CD14-positive monocyte (primary cell): ENCODE data around the gene USP24. TPM values are rescaled to one million over a fixed set of nuclear protein-coding genes. Genes with fewer than 3 reads are reported as not detected.

ENCODE experiments used
- DNase-seq, 3 donors: peaks; one replicate each; pipeline ENCODE4 v3.0.0-alpha.2; 2011 to 2022
- H2AFZ ChIP-seq: 2 replicates; pipeline ENCODE4 v1.6.0; 2012; ENCODE audit warnings: mild to moderate bottlenecking, low read depth, low read length, inconsistent platforms; ENCODE audit not compliant: insufficient read depth, poor library complexity, severe bottlenecking
- H3K27ac ChIP-seq, 2 donors: 1 replicate in 1 of 2; 2 replicates in 1 of 2; pipeline ENCODE4 v1.5.1; 2012 to 2013; ENCODE audit warnings: low read length in 2 of 2, control low read depth in 1 of 2, inconsistent platforms in 1 of 2, low read depth in 1 of 2, mild to moderate bottlenecking in 1 of 2
- H3K27me3 ChIP-seq, 2 donors: one replicate each; pipeline versions ENCODE4 v1.6.0 to v1.6.1; 2011 to 2013; ENCODE audit warnings: low read length in 2 of 2; ENCODE audit not compliant: control insufficient read depth in 2 of 2, insufficient read depth in 2 of 2
- H3K36me3 ChIP-seq, 2 donors: replicated peaks in 1 of 2; 1 replicate in 1 of 2; 2 replicates in 1 of 2; pipeline versions ENCODE4 v1.5.1 to v1.6.1; 2012 to 2013; ENCODE audit warnings: low read length in 2 of 2, control low read depth in 1 of 2, inconsistent platforms in 1 of 2, mild to moderate bottlenecking in 1 of 2; ENCODE audit not compliant: insufficient read depth in 2 of 2, control insufficient read depth in 1 of 2
- H3K4me1 ChIP-seq, 2 donors: 1 replicate in 1 of 2; 2 replicates in 1 of 2; pipeline versions ENCODE4 v1.5.1 to v1.6.1; 2012 to 2013; ENCODE audit warnings: low read length in 2 of 2, control low read depth in 1 of 2, inconsistent platforms in 1 of 2, mild to moderate bottlenecking in 1 of 2, moderate library complexity in 1 of 2; ENCODE audit not compliant: insufficient read depth in 2 of 2, control insufficient read depth in 1 of 2
- H3K4me2 ChIP-seq: replicated peaks from 2 replicates; pipeline ENCODE3; 2012; ENCODE audit warnings: low read length, moderate library complexity, mild to moderate bottlenecking; ENCODE audit not compliant: poor library complexity, severe bottlenecking; ENCODE audit errors: extremely low read depth
- H3K4me3 ChIP-seq, 3 experiments: fragments of 200-600 bp in 1 of 3; sonication (generic) in 1 of 3; replicated peaks in 1 of 3; 1 replicate in 2 of 3; 2 replicates in 1 of 3; pipeline ENCODE4 v1.5.1; 2011 to 2013; ENCODE audit warnings: low read length in 3 of 3, mild to moderate bottlenecking in 3 of 3, control low read depth in 2 of 3, low read depth in 2 of 3, inconsistent platforms in 1 of 3, moderate library complexity in 1 of 3
- H3K79me2 ChIP-seq: 2 replicates; pipeline ENCODE4 v1.6.0; 2012; ENCODE audit warnings: mild to moderate bottlenecking, control low read depth, inconsistent platforms, low read length, moderate library complexity; ENCODE audit not compliant: insufficient read depth
- H3K9ac ChIP-seq: 2 replicates; pipeline ENCODE4 v1.6.0; 2017; ENCODE audit warnings: low read length, mild to moderate bottlenecking; ENCODE audit not compliant: insufficient read depth, poor library complexity, severe bottlenecking
- H3K9me3 ChIP-seq, 2 donors: replicated peaks in 1 of 2; 1 replicate in 1 of 2; 2 replicates in 1 of 2; pipeline versions ENCODE4 v1.5.1 to v1.6.1; 2012 to 2013; ENCODE audit warnings: low read length in 2 of 2, control low read depth in 1 of 2; ENCODE audit not compliant: control insufficient read depth in 1 of 2, insufficient read depth in 1 of 2
- H4K20me1 ChIP-seq: 2 replicates; pipeline ENCODE4 v1.6.0; 2012; ENCODE audit warnings: mild to moderate bottlenecking, low read length, control low read depth, moderate library complexity; ENCODE audit not compliant: insufficient read depth
- H3K27ac Mint-ChIP-seq, 7 donors: one replicate each; pipeline ENCODE4 v1.8.0; 2020; ENCODE audit warnings: mild to moderate bottlenecking in 7 of 7, mixed read lengths in 7 of 7, moderate library complexity in 6 of 7, inconsistent platforms in 2 of 7
- H3K27me3 Mint-ChIP-seq, 3 donors: one replicate each; pipeline ENCODE4 v1.8.0; 2021 to 2022; ENCODE audit warnings: low read depth in 3 of 3, mild to moderate bottlenecking in 3 of 3, mixed read lengths in 3 of 3, moderate library complexity in 3 of 3, inconsistent platforms in 1 of 3
- H3K36me3 Mint-ChIP-seq, 2 donors: one replicate each; pipeline ENCODE4 v1.8.0; 2020; ENCODE audit warnings: mixed read lengths in 2 of 2, inconsistent platforms in 1 of 2, mild to moderate bottlenecking in 1 of 2
- H3K4me1 Mint-ChIP-seq: one replicate; pipeline ENCODE4 v1.8.0; 2020; ENCODE audit warnings: mild to moderate bottlenecking, mixed read lengths
- H3K4me3 Mint-ChIP-seq, 2 donors: one replicate each; pipeline ENCODE4 v1.8.0; 2020; ENCODE audit warnings: mild to moderate bottlenecking in 2 of 2, mixed read lengths in 2 of 2, moderate library complexity in 1 of 2
- H3K9me3 Mint-ChIP-seq, 7 donors: one replicate each; pipeline ENCODE4 v1.8.0; 2020 to 2022; ENCODE audit warnings: mixed read lengths in 7 of 7, mild to moderate bottlenecking in 6 of 7, moderate library complexity in 6 of 7, inconsistent platforms in 2 of 7
- CTCF ChIP-seq: fragments of 200-600 bp; IDR thresholded peaks from one replicate; pipeline ENCODE4 v1.8.0; 2022; ENCODE audit warnings: antibody characterized with exemption, mild to moderate bottlenecking
- WGBS: methylation state at CpG from one replicate; pipeline ENCODE4 v1.1.5; 2013; ENCODE audit warnings: missing lambda C conversion rate; ENCODE audit not compliant: insufficient coverage; 5-methylcytosine and 5-hydroxymethylcytosine counted together
- intact Hi-C, 2 donors: fragments of 100-400 bp; cut with micrococcal nuclease; formaldehyde crosslinking; loops; one replicate each; pipeline versions ENCODE4 v1.15.0 to v1.15.1; 2023
- polyA plus RNA-seq, 3 donors: library from polyadenylated mRNA; depleted of rRNA in 1 of 3; unstranded in 2 of 3; stranded (reverse) in 1 of 3; fragments of 300-500 nt in 2 of 3; fragments of >200 nt in 1 of 3; fragmentation: Illumina TruSeq in 2 of 3; gene quantifications; 1 replicate in 2 of 3; 2 replicates in 1 of 3; pipeline ENCODE4 v1.2.3, GENCODE V29; 2012 to 2021

The USP24 gene
- polyA plus RNA-seq, 3 donors, result 1.1 to 14.2 (median 2.1) TPM

- H3K4me1 Mint-ChIP-seq, result no peaks in the 10 kb centered on the region
These were observed 167.6 kb downstream of the USP24 start for GRCh38 chr1:55047611-55048010.

DNA sequence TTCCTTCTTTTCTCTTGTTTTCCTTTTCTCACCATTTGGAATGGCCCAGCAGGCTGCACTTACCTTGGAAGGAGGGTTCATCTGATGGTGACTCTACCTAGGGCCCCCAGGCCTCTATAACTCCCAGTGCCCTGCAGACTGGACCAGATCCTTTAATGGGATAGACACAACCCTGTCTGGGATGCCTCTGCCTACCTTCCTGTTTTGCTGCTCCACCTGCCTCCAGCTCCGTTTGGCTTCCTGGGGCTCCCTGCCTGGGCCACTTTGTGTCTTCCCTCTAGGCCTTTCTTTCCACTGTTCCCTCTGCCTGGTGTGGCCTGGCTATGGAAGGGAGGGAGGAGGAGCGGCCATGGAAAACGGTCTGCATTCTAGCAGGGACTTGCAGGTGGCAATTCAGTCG lies 168.3 kb downstream of the USP24 start:
- Histone ChIP-seq H3K9ac (no peak overlapping the region), H3K4me2 (no peak overlapping the region), H3K9me3 (no peaks in the 10 kb centered on the region), H3K27me3 (no peaks in the 10 kb centered on the region), H3K79me2 (no peaks in the 10 kb centered on the region), H4K20me1 (no peaks in the 10 kb centered on the region), H3K4me3 (no peak overlapping the region), H3K36me3 (no peaks in the 10 kb centered on the region), H3K4me1 (no peaks in the 10 kb centered on the region), H2AFZ (no peak overlapping the region), H3K27ac (no peak overlapping the region)
- Mint-ChIP-seq H3K36me3 (no peaks in the 10 kb centered on the region), H3K27ac (peak overlapping the region in 2 of 7 donors; percentile 5 to 17), H3K4me3 (no peak overlapping the region), H3K9me3 (peaks cover 0 to 1% (median 0%) of the 10 kb centered on the region in 7 donors), H3K27me3 (peaks cover 10 to 29% (median 10%) of the 10 kb centered on the region in 3 donors), H3K4me1 (no peaks in the 10 kb centered on the region)
- no peak for DNase-seq
- intact Hi-C loops, result no loop called here
- 90% methylated on average over 2 of the region's 4 CpGs for WGBS
- no peak for TF ChIP-seq CTCF

More at GRCh38 chr1:55047611-55048010, 167.6 kb downstream of the USP24 start:
- Histone ChIP-seq H4K20me1 (no peaks in the 10 kb centered on the region), H3K27ac (no peak overlapping the region), H3K27me3 (no peaks in the 10 kb centered on the region), H3K9ac (no peak overlapping the region), H3K4me2 (no peak overlapping the region), H3K36me3 (no peaks in the 10 kb centered on the region), H3K79me2 (no peaks in the 10 kb centered on the region), H3K4me3 (no peak overlapping the region), H2AFZ (no peak overlapping the region), H3K4me1 (peaks cover 0 to under 1% of the 10 kb centered on the region in 2 donors), H3K9me3 (no peaks in the 10 kb centered on the region)
- intact Hi-C loops, result no loop called here
- no peak for DNase-seq
- TF ChIP-seq CTCF, result no peak
- Mint-ChIP-seq H3K36me3 (no peaks in the 10 kb centered on the region), H3K4me3 (no peak overlapping the region), H3K27me3 (peaks cover 3 to 22% (median 4%) of the 10 kb centered on the region in 3 donors), H3K9me3 (no peaks in the 10 kb centered on the region), H3K27ac (no peak overlapping the region)
- 100% methylated on average over 2 of the region's 3 CpGs for WGBS
